ENCODE data around the gene HMGCS1.
"Not testable (repeated sequence)": the region's sequence is repeated elsewhere in the genome, so short reads cannot be mapped to it uniquely, and the experiment has no call there.

The HMGCS1 gene

GRCh38 chr5:43273552-43273951, 39.7 kb downstream of the HMGCS1 start:
- DNase-seq (ENCODE audit: low spot score), result no peak

DNA sequence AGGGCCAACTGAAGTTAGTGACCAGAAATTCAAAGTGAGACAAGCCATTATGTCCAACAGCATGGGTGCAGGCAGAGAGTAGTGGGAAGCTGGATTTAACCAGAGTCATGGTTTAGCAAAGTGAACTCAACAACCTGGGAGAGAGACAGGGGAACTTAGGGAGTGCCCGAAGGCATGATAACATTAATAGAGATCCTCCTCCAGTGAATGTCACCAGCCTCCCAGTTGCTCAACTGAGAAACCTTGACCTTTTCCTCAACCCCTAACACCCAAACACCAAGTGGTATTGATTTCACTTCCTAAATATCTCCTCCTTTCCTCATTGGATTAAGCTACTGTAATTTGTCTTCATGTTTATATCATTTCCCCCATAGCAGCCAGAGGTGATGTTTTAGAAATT, 42.6 kb downstream of the HMGCS1 start:
- DNase-seq (ENCODE audit: low spot score), result no peak

GRCh38 chr5:43268188-43268820, 44.9 kb downstream of the HMGCS1 start:
- DNase-seq (ENCODE audit: low spot score), result no peak

GRCh38 chr5:43262269-43262668, 50.9 kb downstream of the HMGCS1 start:
- DNase-seq (ENCODE audit: low spot score), result not testable (repeated sequence)

GRCh38 chr5:43258116-43258515, 55.1 kb downstream of the HMGCS1 start:
- DNase-seq (ENCODE audit: low spot score), result no peak

- DNase-seq (ENCODE audit: low spot score), result no peak
These were observed 56.8 kb downstream of the HMGCS1 start for GRCh38 chr5:43256261-43256966.

DNA sequence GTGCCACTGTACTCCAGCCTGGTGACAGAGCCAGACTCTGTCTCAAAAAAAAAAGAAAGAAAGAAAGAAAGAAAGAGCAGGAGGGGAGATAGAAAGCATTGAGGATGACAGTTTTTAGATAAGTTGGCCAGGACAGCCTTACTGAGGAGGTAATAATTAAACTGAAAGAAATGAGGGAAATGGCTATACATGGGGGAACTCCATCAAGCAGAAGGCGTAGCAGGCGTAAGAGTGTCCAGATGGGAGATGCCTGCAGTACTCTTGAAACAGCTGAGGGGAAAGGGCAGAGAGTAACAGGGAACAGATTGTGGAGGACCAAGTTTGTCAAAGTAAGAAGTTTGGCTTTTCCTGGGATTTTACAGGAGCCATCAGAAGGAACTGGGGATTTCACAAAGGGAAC, 57.5 kb downstream of the HMGCS1 start:
- DNase-seq (ENCODE audit: low spot score), result no peak

DNA sequence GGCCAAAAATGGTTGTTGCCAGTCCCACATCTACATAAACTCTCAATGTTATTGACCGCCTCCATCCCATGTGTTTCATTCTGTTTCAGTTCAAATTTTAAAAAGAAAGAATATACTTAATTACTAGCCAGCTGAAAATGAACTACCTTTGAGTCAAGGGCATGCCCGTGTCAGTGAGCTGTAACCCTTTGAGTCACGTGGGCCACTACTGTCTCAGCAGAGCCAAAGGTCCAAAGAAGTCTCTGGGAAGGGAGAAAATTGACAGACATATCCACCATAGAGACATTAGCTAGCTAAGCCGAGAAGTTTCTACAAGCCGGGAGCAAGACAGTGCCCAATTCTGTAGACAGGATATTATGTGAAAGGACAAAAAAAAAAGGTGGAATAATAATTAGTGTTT, 61.5 kb downstream of the HMGCS1 start:
- DNase-seq (ENCODE audit: low spot score), result no peak

DNA sequence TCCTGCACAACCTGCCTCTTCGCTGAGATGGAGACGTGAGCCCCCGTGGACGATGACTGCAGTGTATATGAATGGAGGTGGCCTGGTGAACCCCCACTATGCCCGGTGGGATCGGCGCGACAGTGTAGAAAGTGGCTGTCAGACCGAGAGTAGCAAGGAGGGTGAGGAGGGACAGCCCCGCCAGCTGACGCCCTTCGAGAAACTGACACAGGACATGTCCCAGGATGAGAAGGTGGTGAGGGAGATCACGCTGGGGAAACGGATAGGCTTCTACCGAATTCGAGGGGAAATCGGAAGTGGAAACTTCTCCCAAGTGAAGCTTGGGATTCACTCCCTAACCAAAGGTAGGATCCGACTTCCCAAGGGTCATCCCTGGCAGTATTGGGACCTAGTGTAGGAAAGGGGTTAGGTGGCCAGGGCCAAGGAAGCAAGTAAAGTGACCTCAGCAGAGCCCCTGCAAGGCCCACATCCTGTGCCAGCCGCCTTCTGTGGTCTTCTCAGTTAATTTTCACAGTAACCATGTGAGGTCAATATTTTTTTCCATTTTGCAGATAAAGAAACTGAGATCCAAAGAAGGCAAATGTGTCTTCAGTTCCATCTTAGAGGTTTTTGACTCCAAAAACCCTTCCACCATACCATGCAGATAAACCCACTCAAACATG, 67.4 kb downstream of the HMGCS1 start:
- DNase-seq (ENCODE audit: low spot score), result no peak

DNA sequence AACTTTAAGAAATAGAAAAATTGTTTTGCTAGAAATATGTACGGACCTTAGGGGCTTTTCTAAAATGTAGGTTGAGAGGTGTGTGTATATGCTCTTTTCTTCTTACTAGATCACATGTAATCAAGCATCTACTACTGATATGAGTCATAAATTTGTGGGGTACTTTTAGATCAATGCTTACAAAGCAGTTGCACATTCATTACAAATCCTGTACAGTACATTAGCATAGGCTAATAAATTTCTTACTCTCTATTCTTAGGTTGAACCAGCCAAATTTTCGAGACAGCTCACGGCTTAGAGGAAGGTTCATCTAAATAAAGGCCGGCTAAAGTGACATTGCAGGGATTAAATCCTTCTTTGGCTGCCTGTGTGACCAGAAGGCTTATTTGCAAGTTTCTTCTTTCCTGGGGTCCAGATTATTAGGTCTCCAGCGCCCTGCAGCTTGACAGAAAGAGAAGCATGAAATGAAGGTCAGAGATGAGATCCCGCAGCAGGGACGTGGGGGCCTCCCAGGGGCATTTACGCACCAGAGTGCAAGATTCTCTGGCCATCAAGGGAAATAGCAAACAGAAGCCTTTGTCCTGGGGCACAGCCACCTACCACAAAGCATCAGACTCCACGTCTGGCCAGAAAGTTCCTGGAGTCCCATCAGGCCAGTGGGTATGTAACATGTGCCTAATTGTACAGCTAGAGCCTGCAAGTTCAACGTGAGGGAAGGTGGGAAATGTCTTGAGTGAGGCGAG, 68.2 kb downstream of the HMGCS1 start:
- DNase-seq (ENCODE audit: low spot score), result no peak

GRCh38 chr5:43243270-43243669, 69.9 kb downstream of the HMGCS1 start:
- DNase-seq (ENCODE audit: low spot score), result no peak

GRCh38 chr5:43242196-43242595, 71.0 kb downstream of the HMGCS1 start:
- no peak for DNase-seq (ENCODE audit: low spot score)
